Endothelial cell of umbilical vein (primary cell): Measurements from ENCODE around the gene SHROOM4. TPM values are rescaled to one million over a fixed set of nuclear protein-coding genes. Genes with fewer than 3 reads are reported as not detected.

ENCODE experiments used
- BruUV-seq: library from RNA; stranded (reverse); fragments of 400-500 nt; replicated peaks from 2 replicates; lab custom pipeline; 2021; lab: Mats Ljungman, UMichigan
- CTCF ChIA-PET: fragments of 300-600, 350-600 bp; sonication (Branson Sonifier 250); formaldehyde crosslinking; loops from one replicate; lab custom pipeline; 2021; ENCODE audit warnings: antibody characterized with exemption, inconsistent platforms; lab: Charles Lee
- POLR2A ChIA-PET: fragments of 300-600, 350-600 bp; sonication (Branson Sonifier 250); formaldehyde crosslinking; loops from one replicate; lab custom pipeline; 2021; ENCODE audit warnings: antibody characterized with exemption, inconsistent platforms; lab: Charles Lee
- DNase-seq: peaks from one replicate; pipeline ENCODE4 v3.0.0-alpha.2; 2011; ENCODE audit warnings: low read depth, low spot score
- FAIRE-seq: peaks from 2 replicates; lab custom pipeline; 2011; peaks lifted over from hg19 to GRCh38; lab: Jason Lieb, UNC
- H2AFZ ChIP-seq: 2 replicates; pipeline ENCODE4 v1.6.0; 2012; ENCODE audit warnings: low read depth, low read length, control low read depth, inconsistent platforms
- H3K27ac ChIP-seq: 2 replicates; pipeline ENCODE4 v1.5.1; 2011; ENCODE audit warnings: low read depth, mild to moderate bottlenecking, control low read depth, low read length, moderate library complexity; ENCODE audit not compliant: insufficient read depth
- H3K27me3 ChIP-seq, 2 experiments: 2 replicates each; pipeline versions ENCODE4 v1.6.0 to v1.6.1; 2011; ENCODE audit warnings: low read length in 2 of 2, mixed read lengths in 1 of 2; ENCODE audit not compliant: control insufficient read depth in 2 of 2, insufficient read depth in 2 of 2
- H3K36me3 ChIP-seq, 2 experiments: 2 replicates in 1 of 2; 3 replicates in 1 of 2; pipeline ENCODE4 v1.5.1; 2011; ENCODE audit warnings: low read length in 2 of 2, mild to moderate bottlenecking in 1 of 2, moderate library complexity in 1 of 2; ENCODE audit not compliant: control insufficient read depth in 2 of 2, insufficient read depth in 2 of 2; ENCODE audit errors: extremely low read depth in 1 of 2
- H3K4me1 ChIP-seq: 3 replicates; pipeline ENCODE4 v1.5.1; 2011; ENCODE audit warnings: mild to moderate bottlenecking, low read length; ENCODE audit not compliant: control insufficient read depth, insufficient read depth; ENCODE audit errors: extremely low read depth
- H3K4me2 ChIP-seq: 2 replicates; pipeline ENCODE4 v1.6.1; 2011; ENCODE audit warnings: low read length, control low read depth, mixed read lengths; ENCODE audit not compliant: insufficient read depth
- H3K4me3 ChIP-seq, 3 experiments: fragments of 200-600 bp in 1 of 3; sonication (generic), shearing (Covaris generic) in 1 of 3; replicated peaks in 1 of 3; 2 replicates each; pipeline ENCODE4 v1.5.1; 2011 to 2016; ENCODE audit warnings: control low read depth in 3 of 3, low read length in 3 of 3, mild to moderate bottlenecking in 2 of 3, inconsistent platforms in 1 of 3, low read depth in 1 of 3, moderate library complexity in 1 of 3; ENCODE audit not compliant: insufficient read depth in 1 of 3
- H3K79me2 ChIP-seq: 2 replicates; pipeline ENCODE4 v1.6.0; 2012; ENCODE audit warnings: low read length, inconsistent platforms; ENCODE audit not compliant: control insufficient read depth, insufficient read depth
- H3K9ac ChIP-seq: replicated peaks from 2 replicates; pipeline ENCODE3; 2011; ENCODE audit warnings: low read length, control low read depth; ENCODE audit not compliant: insufficient read depth; ENCODE audit errors: extremely low read depth
- H3K9me1 ChIP-seq: replicated peaks from 3 replicates; pipeline ENCODE4 v1.6.0; 2011; ENCODE audit warnings: mild to moderate bottlenecking, low read length; ENCODE audit not compliant: control insufficient read depth, insufficient read depth; ENCODE audit errors: extremely low read depth
- H3K9me3 ChIP-seq: replicated peaks from 2 replicates; pipeline ENCODE4 v1.5.1; 2012; ENCODE audit warnings: low read length, inconsistent platforms; ENCODE audit not compliant: control insufficient read depth, insufficient read depth
- H4K20me1 ChIP-seq: replicated peaks from 2 replicates; pipeline ENCODE3; 2011; ENCODE audit warnings: mild to moderate bottlenecking, low read length; ENCODE audit not compliant: control insufficient read depth, insufficient read depth; ENCODE audit errors: extremely low read depth
- EZH2 ChIP-seq: IDR thresholded peaks from 2 replicates; pipeline ENCODE4 v1.6.1; 2012; ENCODE audit warnings: borderline replicate concordance, low read depth, mild to moderate bottlenecking, moderate library complexity, low read length, inconsistent platforms; ENCODE audit not compliant: severe bottlenecking
- FOS ChIP-seq: IDR thresholded peaks from 2 replicates; pipeline ENCODE4 v1.6.1; 2011; ENCODE audit warnings: mild to moderate bottlenecking, low read length, moderate library complexity, borderline replicate concordance; ENCODE audit not compliant: insufficient read depth
- GATA2 ChIP-seq: IDR thresholded peaks from 2 replicates; pipeline ENCODE4 v1.7.0; 2011; ENCODE audit warnings: low read depth, mild to moderate bottlenecking, moderate library complexity, mixed read lengths, low read length; ENCODE audit not compliant: insufficient read length, insufficient read depth
- JUN ChIP-seq: IDR thresholded peaks from 2 replicates; pipeline ENCODE4 v1.6.1; 2011; ENCODE audit warnings: borderline replicate concordance, low read depth; ENCODE audit not compliant: insufficient read length, insufficient read depth
- MYC ChIP-seq: IDR thresholded peaks from one replicate; pipeline ENCODE4 v1.6.1; 2011; ENCODE audit warnings: mild to moderate bottlenecking, low read depth, low read length
- POLR2A ChIP-seq: IDR thresholded peaks from 2 replicates; pipeline ENCODE4 v1.6.1; 2012; ENCODE audit warnings: low read depth, mild to moderate bottlenecking, control low read depth, low read length
- POLR2AphosphoS5 ChIP-seq: IDR thresholded peaks from 2 replicates; pipeline ENCODE4 v1.6.1; 2012; ENCODE audit warnings: low read depth, mild to moderate bottlenecking, control low read depth, low read length, moderate library complexity; ENCODE audit not compliant: insufficient read depth
- dilution Hi-C: fragments of 300-500 bp; cut with MboI; formaldehyde crosslinking; loops from one replicate; pipeline ENCODE4 v1.15.0; 2019; ENCODE audit warnings: low sequenced_read_pairs; ENCODE audit not compliant: extremely low pct_ligation_motif_present
- intact Hi-C: fragments of 100-400 bp; cut with micrococcal nuclease; formaldehyde crosslinking; loops from one replicate; pipeline ENCODE4 v1.10.0; 2022
- polyA plus RNA-seq, 4 experiments: library from polyadenylated mRNA; depleted of rRNA in 3 of 4; stranded (reverse) in 3 of 4; unstranded in 1 of 4; fragments of >200 nt; gene quantifications; 2 replicates each; pipeline versions ENCODE4 v1.2.1 to v1.2.3, GENCODE V29; 2011 to 2012; ENCODE audit warnings: missing spikeins in 1 of 4
- total RNA-seq: library from RNA; stranded (reverse); gene quantifications from 2 replicates; pipeline ENCODE4 v1.2.3, GENCODE V29; 2021
- TF ChIP-seq, protein P1 (sequence below), 2 donors: IDR thresholded peaks; 1 replicate in 1 of 2; 2 replicates in 1 of 2; pipeline ENCODE4 v1.5.1; 2011; ENCODE audit warnings: low read length in 2 of 2, mild to moderate bottlenecking in 2 of 2, moderate library complexity in 2 of 2, control low read depth in 1 of 2, inconsistent platforms in 1 of 2, low read depth in 1 of 2; ENCODE audit not compliant: insufficient read depth in 1 of 2; ENCODE audit errors: extremely low read depth in 1 of 2
- TF ChIP-seq, protein P2 (sequence below): IDR thresholded peaks from 2 replicates; pipeline ENCODE4 v1.6.1; 2011; ENCODE audit not compliant: insufficient read depth, insufficient read length

SHROOM4 gene
- total and polyA plus RNA-seq, 2 donors (not counting 3 experiments of a cell fraction or from before 2014, with no cell fraction given) = 29.7 to 57.5 TPM

DNA sequence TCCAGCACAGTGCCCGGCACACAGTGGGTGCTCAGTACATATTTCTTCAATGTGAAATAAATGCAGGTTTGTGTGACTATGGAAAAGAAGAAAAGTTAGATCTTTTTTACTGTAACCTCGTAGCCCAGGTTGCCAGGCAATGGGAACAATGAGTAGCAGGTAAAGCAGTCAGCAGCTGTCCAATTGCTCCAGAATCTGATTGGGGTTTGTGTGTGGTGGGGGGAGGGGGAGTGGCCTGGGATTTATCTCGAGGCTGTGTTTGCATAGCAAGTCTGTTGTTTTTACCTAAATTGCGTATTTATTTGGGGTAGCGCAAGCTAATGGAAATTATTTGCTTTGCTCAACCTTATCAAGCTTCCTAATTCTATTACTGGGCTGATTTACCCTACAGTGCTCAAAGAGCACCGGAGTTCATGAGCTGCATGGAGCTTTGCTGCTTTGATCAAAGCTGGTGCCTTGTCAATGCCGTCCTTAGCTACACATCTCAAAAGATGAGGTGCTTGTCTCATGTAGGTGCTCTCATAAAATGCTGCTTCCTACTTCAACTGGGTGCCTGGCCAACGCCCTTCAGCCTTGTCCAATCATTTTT lies 198.3 kb downstream of the SHROOM4 start:
- TF ChIP-seq, protein P1, sequence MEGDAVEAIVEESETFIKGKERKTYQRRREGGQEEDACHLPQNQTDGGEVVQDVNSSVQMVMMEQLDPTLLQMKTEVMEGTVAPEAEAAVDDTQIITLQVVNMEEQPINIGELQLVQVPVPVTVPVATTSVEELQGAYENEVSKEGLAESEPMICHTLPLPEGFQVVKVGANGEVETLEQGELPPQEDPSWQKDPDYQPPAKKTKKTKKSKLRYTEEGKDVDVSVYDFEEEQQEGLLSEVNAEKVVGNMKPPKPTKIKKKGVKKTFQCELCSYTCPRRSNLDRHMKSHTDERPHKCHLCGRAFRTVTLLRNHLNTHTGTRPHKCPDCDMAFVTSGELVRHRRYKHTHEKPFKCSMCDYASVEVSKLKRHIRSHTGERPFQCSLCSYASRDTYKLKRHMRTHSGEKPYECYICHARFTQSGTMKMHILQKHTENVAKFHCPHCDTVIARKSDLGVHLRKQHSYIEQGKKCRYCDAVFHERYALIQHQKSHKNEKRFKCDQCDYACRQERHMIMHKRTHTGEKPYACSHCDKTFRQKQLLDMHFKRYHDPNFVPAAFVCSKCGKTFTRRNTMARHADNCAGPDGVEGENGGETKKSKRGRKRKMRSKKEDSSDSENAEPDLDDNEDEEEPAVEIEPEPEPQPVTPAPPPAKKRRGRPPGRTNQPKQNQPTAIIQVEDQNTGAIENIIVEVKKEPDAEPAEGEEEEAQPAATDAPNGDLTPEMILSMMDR (IDR thresholded peaks at IDR 0.05; ENCODE audit: extremely low read depth in 1 of 2, insufficient read depth in 1 of 2, low read depth in 1 of 2, low read length in 2 of 2) = no peak
- TF ChIP-seq POLR2A (no peak), GATA2 (no peak), FOS (no peak), JUN (no peak), POLR2AphosphoS5 (no peak), EZH2 (no peak), MYC (no peak)
- TF ChIP-seq, protein P2, sequence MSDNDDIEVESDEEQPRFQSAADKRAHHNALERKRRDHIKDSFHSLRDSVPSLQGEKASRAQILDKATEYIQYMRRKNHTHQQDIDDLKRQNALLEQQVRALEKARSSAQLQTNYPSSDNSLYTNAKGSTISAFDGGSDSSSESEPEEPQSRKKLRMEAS = no peak
- H3K9me1 ChIP-seq = no peaks in the 10 kb centered on the region
- dilution Hi-C loops (no loop called here), intact Hi-C loops (no loop called here)
- FAIRE-seq (no peak), DNase-seq (no peak)
- POLR2A ChIA-PET = no interaction called here
- no peaks in the 10 kb centered on the region for H4K20me1 ChIP-seq
- no peak overlapping the region for H3K9ac ChIP-seq
- H3K9me3 ChIP-seq = no peaks in the 10 kb centered on the region
- no peak overlapping the region for H3K4me2 ChIP-seq
- no peak overlapping the region for H2AFZ ChIP-seq
- CTCF ChIA-PET = no interaction called here
- peaks cover 0 to 2% of the 10 kb centered on the region in 2 experiments for H3K36me3 ChIP-seq
- H3K27ac ChIP-seq = no peak overlapping the region
- H3K27me3 ChIP-seq = no peaks in the 10 kb centered on the region
- no TSS peak for BruUV-seq
- H3K4me1 ChIP-seq = peaks cover 12% of the 10 kb centered on the region
- no peak overlapping the region for H3K4me3 ChIP-seq
- no peaks in the 10 kb centered on the region for H3K79me2 ChIP-seq
